CD4-positive, alpha-beta T cell (primary cell): ENCODE data around the gene SORBS1. TPM values are rescaled to one million over a fixed set of nuclear protein-coding genes. Genes with fewer than 3 reads are reported as not detected.

Experiments used
- ATAC-seq: fragments of 200-7000 bp; cut with Tn5 transposase; one replicate; pipeline ENCODE4 v1.10.0; 2022; ENCODE audit warnings: mild to moderate bottlenecking; ENCODE audit not compliant: poor library complexity
- CTCF ChIA-PET: fragments of 350-600 bp; sonication (Branson Sonifier 250); formaldehyde crosslinking; loops from one replicate; lab custom pipeline; 2021; ENCODE audit warnings: antibody characterized with exemption, inconsistent platforms; lab: Charles Lee
- POLR2A ChIA-PET: fragments of 350-600 bp; sonication (Branson Sonifier 250); formaldehyde crosslinking; loops from one replicate; lab custom pipeline; 2021; ENCODE audit warnings: antibody characterized with exemption, inconsistent platforms; lab: Charles Lee
- DNase-seq, 14 experiments: peaks; one replicate each; pipeline ENCODE4 v3.0.0-alpha.2; 2013 to 2020; ENCODE audit warnings: mixed read lengths in 2 of 14
- H3K27ac ChIP-seq, 2 donors: one replicate each; pipeline versions ENCODE4 v1.5.1 to v1.7.0; 2013; ENCODE audit warnings: low read length in 2 of 2, low read depth in 1 of 2, mild to moderate bottlenecking in 1 of 2
- H3K27me3 ChIP-seq, 2 experiments: 1 replicate in 1 of 2; 2 replicates in 1 of 2; pipeline versions ENCODE4 v1.6.1 to v1.7.0; 2013; ENCODE audit warnings: low read length in 2 of 2, control low read depth in 1 of 2, mild to moderate bottlenecking in 1 of 2, moderate library complexity in 1 of 2; ENCODE audit not compliant: insufficient read depth in 2 of 2, control insufficient read depth in 1 of 2
- H3K36me3 ChIP-seq: one replicate; pipeline ENCODE4 v1.6.1; 2013; ENCODE audit warnings: low read length, control low read depth; ENCODE audit not compliant: insufficient read depth
- H3K4me1 ChIP-seq: one replicate; pipeline ENCODE4 v1.6.1; 2013; ENCODE audit warnings: low read length, control low read depth; ENCODE audit not compliant: insufficient read depth
- H3K4me3 ChIP-seq: one replicate; pipeline ENCODE4 v1.5.1; 2013; ENCODE audit warnings: mild to moderate bottlenecking, low read length, moderate library complexity
- H3K9me3 ChIP-seq, 2 experiments: 1 replicate in 1 of 2; 2 replicates in 1 of 2; pipeline versions ENCODE4 v1.6.1 to v1.7.0; 2013; ENCODE audit warnings: low read length in 2 of 2, mild to moderate bottlenecking in 2 of 2, control low read depth in 1 of 2, moderate library complexity in 1 of 2; ENCODE audit not compliant: control insufficient read depth in 1 of 2, insufficient read depth in 1 of 2
- H3K27ac Mint-ChIP-seq: one replicate; pipeline ENCODE4 v1.8.0; 2020; ENCODE audit warnings: mixed read lengths
- H3K27me3 Mint-ChIP-seq: one replicate; pipeline ENCODE4 v1.8.0; 2021; ENCODE audit warnings: mixed read lengths
- H3K36me3 Mint-ChIP-seq: one replicate; pipeline ENCODE4 v1.8.0; 2021; ENCODE audit warnings: low read depth, mixed read lengths
- H3K4me1 Mint-ChIP-seq: one replicate; pipeline ENCODE4 v1.8.0; 2021; ENCODE audit warnings: low read depth, mixed read lengths
- H3K4me3 Mint-ChIP-seq: one replicate; pipeline ENCODE4 v1.8.0; 2020; ENCODE audit warnings: mild to moderate bottlenecking, mixed read lengths
- H3K9me3 Mint-ChIP-seq: one replicate; pipeline ENCODE4 v1.8.0; 2020; ENCODE audit warnings: mixed read lengths
- CTCF ChIP-seq: fragments of 200-600 bp; IDR thresholded peaks from one replicate; pipeline ENCODE4 v1.8.0; 2022; ENCODE audit warnings: antibody characterized with exemption, mild to moderate bottlenecking
- intact Hi-C, 2 experiments: fragments of 100-400 bp; cut with DNase I in 1 of 2; cut with micrococcal nuclease in 1 of 2; formaldehyde crosslinking; loops; one replicate each; pipeline versions ENCODE4 v1.15.1 to v1.9.0; 2023 to 2025; cut with DNase I, micrococcal nuclease
- total RNA-seq, 174 experiments: library from RNA in 2 of 174; stranded (reverse) in 2 of 174; gene quantifications; one replicate each; pipeline ENCODE4 v1.2.3 and lab custom pipeline; 2021 to 2026

The SORBS1 gene
- total RNA-seq, 2 experiments from 2014 or later, result 1.4 to 1.8 TPM

GRCh38 chr10:95578619-95579018 lies 17.4 kb upstream of the SORBS1 start:
- Mint-ChIP-seq H3K4me3 (no peak overlapping the region), H3K9me3 (no peaks in the 10 kb centered on the region), H3K36me3 (no peaks in the 10 kb centered on the region), H3K27me3 (peaks cover 45% of the 10 kb centered on the region), H3K4me1 (no peaks in the 10 kb centered on the region), H3K27ac (no peak overlapping the region)
- ChIA-PET POLR2A (no interaction called here), CTCF (no interaction called here)
- ATAC-seq, result no peak
- DNase-seq, result no peak
- Histone ChIP-seq H3K4me1 (no peaks in the 10 kb centered on the region), H3K4me3 (no peak overlapping the region), H3K27me3 (peaks cover 2 to 6% of the 10 kb centered on the region in 2 experiments), H3K36me3 (no peaks in the 10 kb centered on the region), H3K9me3 (no peaks in the 10 kb centered on the region), H3K27ac (no peak overlapping the region)
- no peak for TF ChIP-seq CTCF
- intact Hi-C loops, result no loop called here

GRCh38 chr10:95574649-95575365 lies 13.6 kb upstream of the SORBS1 start:
- H3K27me3 Mint-ChIP-seq, result peaks cover 35% of the 10 kb centered on the region

GRCh38 chr10:95573964-95574604 lies 12.9 kb upstream of the SORBS1 start:
- CTCF ChIA-PET, result no interaction called here
- no peak for TF ChIP-seq CTCF
- Histone ChIP-seq H3K36me3 (no peaks in the 10 kb centered on the region), H3K27me3 (peaks cover 3 to 4% of the 10 kb centered on the region in 2 experiments), H3K9me3 (no peaks in the 10 kb centered on the region), H3K4me3 (no peak overlapping the region), H3K4me1 (no peaks in the 10 kb centered on the region), H3K27ac (no peak overlapping the region)
- Mint-ChIP-seq H3K4me1 (no peaks in the 10 kb centered on the region), H3K4me3 (no peak overlapping the region), H3K9me3 (no peaks in the 10 kb centered on the region), H3K27ac (no peak overlapping the region), H3K27me3 (peaks cover 30% of the 10 kb centered on the region), H3K36me3 (no peaks in the 10 kb centered on the region)
- intact Hi-C loops, result no loop called here
- ATAC-seq, result no peak
- no peak for DNase-seq
- POLR2A ChIA-PET, result no interaction called here

More at GRCh38 chr10:95574649-95575365, 13.6 kb upstream of the SORBS1 start:
- no peak for ATAC-seq
- Histone ChIP-seq H3K4me3 (no peak overlapping the region), H3K9me3 (no peaks in the 10 kb centered on the region), H3K4me1 (no peaks in the 10 kb centered on the region), H3K27ac (no peak overlapping the region), H3K27me3 (peaks cover 3 to 4% of the 10 kb centered on the region in 2 experiments), H3K36me3 (no peaks in the 10 kb centered on the region)
- H3K4me1 Mint-ChIP-seq, result no peaks in the 10 kb centered on the region
- POLR2A ChIA-PET, result no interaction called here
- no peaks in the 10 kb centered on the region for H3K9me3 Mint-ChIP-seq
- no peak for DNase-seq
- no peaks in the 10 kb centered on the region for H3K36me3 Mint-ChIP-seq
- CTCF ChIA-PET, result no interaction called here
- TF ChIP-seq CTCF, result no peak
- H3K4me3 Mint-ChIP-seq, result no peak overlapping the region
- intact Hi-C loops, result no loop called here
- no peak overlapping the region for H3K27ac Mint-ChIP-seq
